Kidney (tissue), 14 donors: ENCODE measurements around the gene ACTRT2. TPM values are rescaled to one million over a fixed set of nuclear protein-coding genes. Genes with fewer than 3 reads are reported as not detected.
A peak's percentile ranks its signal among the peaks of the same experiment; 100 is the strongest.

Experiments used
- DNase-seq, 5 donors: peaks; one replicate each; pipeline ENCODE4 v3.0.0-alpha.2; 2013 to 2020
- FAIRE-seq: peaks from 2 replicates; lab custom pipeline; 2012; peaks lifted over from hg19 to GRCh38; lab: Jason Lieb, UNC
- H3K27ac ChIP-seq, 2 donors: one replicate each; pipeline ENCODE4 v1.7.0; 2013; ENCODE audit warnings: low read depth in 2 of 2, low read length in 2 of 2, inconsistent platforms in 1 of 2
- H3K27me3 ChIP-seq: one replicate; pipeline ENCODE4 v1.7.1; 2013; ENCODE audit warnings: low read length, inconsistent platforms; ENCODE audit not compliant: control insufficient read depth, insufficient read depth
- H3K36me3 ChIP-seq, 3 donors: one replicate each; pipeline versions ENCODE4 v1.7.0 to v1.7.1; 2013; ENCODE audit warnings: low read length in 3 of 3, control low read depth in 1 of 3, inconsistent platforms in 1 of 3; ENCODE audit not compliant: insufficient read depth in 3 of 3, control insufficient read depth in 2 of 3
- H3K4me1 ChIP-seq, 3 donors: one replicate each; pipeline versions ENCODE4 v1.7.0 to v1.7.1; 2013; ENCODE audit warnings: low read length in 3 of 3, inconsistent platforms in 1 of 3, low read depth in 1 of 3; ENCODE audit not compliant: control insufficient read depth in 2 of 3, insufficient read depth in 2 of 3
- H3K4me3 ChIP-seq, 3 donors: one replicate each; pipeline versions ENCODE4 v1.7.0 to v1.8.1; 2013; ENCODE audit warnings: low read length in 3 of 3, control low read depth in 1 of 3, inconsistent platforms in 1 of 3
- H3K9ac ChIP-seq, 3 donors: one replicate each; pipeline versions ENCODE4 v1.7.0 to v1.7.1; 2013; ENCODE audit warnings: low read length in 3 of 3, control low read depth in 1 of 3, inconsistent platforms in 1 of 3
- H3K9me3 ChIP-seq, 3 donors: one replicate each; pipeline versions ENCODE4 v1.7.0 to v1.7.1; 2013; ENCODE audit warnings: low read length in 3 of 3, control low read depth in 1 of 3, inconsistent platforms in 1 of 3; ENCODE audit not compliant: control insufficient read depth in 2 of 3, insufficient read depth in 1 of 3
- intact Hi-C: fragments of 100-400 bp; cut with DNase I; formaldehyde crosslinking; loops from one replicate; pipeline ENCODE4 v1.11.1; 2022
- polyA plus RNA-seq: library from polyadenylated mRNA; stranded (reverse); fragments of 350-450 nt; fragmentation: Illumina TruSeq; extraction: RNeasy Lipid Tissue Mini Kit (QIAGEN cat#74804); gene quantifications from one replicate; pipeline ENCODE4 v1.2.3, GENCODE V29; 2014; ENCODE audit warnings: low read depth, low replicate concordance; ENCODE audit not compliant: insufficient read depth
- total RNA-seq: library from RNA; stranded (reverse); fragmentation: NEBNext Ultra II Directional; extraction: Animal tissue kit (Norgen Biotek cat#: 25700); gene quantifications from one replicate; pipeline ENCODE4 v1.2.1, GENCODE V29; 2021
- TF ChIP-seq, protein P1 (sequence below): IDR thresholded peaks from 3 replicates; pipeline ENCODE4 v1.5.1; 2012; ENCODE audit warnings: mild to moderate bottlenecking, moderate library complexity, borderline replicate concordance; ENCODE audit not compliant: insufficient read depth; ENCODE audit errors: extremely low read depth
- donor health status: control.
- donor health status: control.
- donor health status: control.
- donor health status: control.
- donor health status: control.
- donor health status: DM: yes; HTN: yes; CAD: no.
- donor health status: Normal renal cell carcinoma (clear cell type).

Gene ACTRT2
- total and polyA plus RNA-seq, 2 donors from 2014 or later = not detected

DNA sequence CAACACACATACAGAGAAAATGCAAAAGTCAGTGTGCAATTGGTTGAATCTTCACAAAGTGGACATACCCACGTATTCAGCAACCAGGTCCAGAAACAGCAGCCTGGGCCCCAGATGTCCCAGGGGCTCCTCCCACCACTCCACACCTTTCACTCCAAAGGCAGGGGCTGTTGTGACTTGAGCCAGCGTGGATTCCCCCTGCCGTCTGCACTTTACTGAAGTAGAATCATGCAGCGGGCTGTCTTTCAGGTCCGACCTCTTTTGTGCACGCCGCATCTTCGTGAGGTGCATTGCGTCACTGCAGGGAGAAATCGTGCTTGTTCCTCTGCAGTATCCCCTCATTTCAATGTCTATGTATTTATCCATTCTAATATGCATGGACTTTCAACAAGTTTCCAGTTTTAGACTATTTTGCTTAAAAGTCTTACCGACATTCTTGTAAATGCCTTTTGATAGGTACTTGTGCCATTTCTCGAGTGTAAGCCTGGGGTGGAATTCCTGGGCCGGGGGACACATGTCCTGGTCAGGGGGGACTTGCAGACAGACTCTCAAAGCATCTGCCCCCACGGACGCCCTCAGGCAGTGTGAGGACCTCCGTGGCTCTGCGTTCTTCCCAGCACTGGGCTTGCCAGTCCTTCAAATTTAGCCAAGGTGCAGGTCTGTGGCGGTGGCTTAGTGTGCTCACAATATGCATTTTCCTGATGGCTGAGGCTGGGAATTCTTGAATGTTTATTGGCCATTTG is 29.3 kb upstream of the ACTRT2 start:
- no peak for FAIRE-seq

DNA sequence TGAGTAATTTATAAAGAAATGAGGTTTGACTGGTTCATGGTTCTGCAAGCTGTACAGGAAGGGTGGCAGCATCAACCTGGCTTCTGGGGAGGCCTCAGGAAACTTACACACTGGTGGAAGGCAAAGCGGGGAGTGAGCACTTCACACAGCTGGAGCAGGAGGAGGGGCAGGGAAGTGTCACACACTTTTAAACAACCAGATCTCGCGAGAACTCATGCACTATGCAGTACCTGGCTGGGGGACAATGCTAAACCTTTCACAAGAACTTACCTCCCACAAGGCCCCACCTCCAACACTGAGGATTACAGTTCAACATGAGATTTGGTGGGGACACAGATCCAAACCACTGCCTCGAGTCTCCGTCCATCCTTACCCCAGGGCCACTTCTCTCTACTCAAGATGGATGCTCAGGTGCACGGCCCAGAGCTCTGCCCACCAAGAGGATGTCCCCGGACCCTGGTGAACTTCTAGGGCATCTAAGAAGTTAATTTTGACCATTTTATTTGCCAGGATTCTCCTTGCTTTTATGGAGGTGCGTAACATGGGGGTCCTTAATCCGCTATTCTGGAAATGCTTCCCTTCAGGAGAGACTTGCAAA is 22.7 kb upstream of the ACTRT2 start:
- Histone ChIP-seq H3K4me1 (no peaks in the 10 kb centered on the region), H3K27me3 (no peaks in the 10 kb centered on the region), H3K27ac (no peak overlapping the region), H3K9ac (no peak overlapping the region), H3K4me3 (no peak overlapping the region), H3K36me3 (no peaks in the 10 kb centered on the region), H3K9me3 (peaks cover 0 to 11% (median 0%) of the 10 kb centered on the region in 3 donors)
- FAIRE-seq (no peak), DNase-seq (no peak)
- intact Hi-C loops = no loop called here
- TF ChIP-seq, protein P1, sequence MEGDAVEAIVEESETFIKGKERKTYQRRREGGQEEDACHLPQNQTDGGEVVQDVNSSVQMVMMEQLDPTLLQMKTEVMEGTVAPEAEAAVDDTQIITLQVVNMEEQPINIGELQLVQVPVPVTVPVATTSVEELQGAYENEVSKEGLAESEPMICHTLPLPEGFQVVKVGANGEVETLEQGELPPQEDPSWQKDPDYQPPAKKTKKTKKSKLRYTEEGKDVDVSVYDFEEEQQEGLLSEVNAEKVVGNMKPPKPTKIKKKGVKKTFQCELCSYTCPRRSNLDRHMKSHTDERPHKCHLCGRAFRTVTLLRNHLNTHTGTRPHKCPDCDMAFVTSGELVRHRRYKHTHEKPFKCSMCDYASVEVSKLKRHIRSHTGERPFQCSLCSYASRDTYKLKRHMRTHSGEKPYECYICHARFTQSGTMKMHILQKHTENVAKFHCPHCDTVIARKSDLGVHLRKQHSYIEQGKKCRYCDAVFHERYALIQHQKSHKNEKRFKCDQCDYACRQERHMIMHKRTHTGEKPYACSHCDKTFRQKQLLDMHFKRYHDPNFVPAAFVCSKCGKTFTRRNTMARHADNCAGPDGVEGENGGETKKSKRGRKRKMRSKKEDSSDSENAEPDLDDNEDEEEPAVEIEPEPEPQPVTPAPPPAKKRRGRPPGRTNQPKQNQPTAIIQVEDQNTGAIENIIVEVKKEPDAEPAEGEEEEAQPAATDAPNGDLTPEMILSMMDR = no peak

More for the DNA sequence above, 29.3 kb upstream of the ACTRT2 start:
- intact Hi-C loops = no loop called here
- no peak overlapping the region for H3K27ac ChIP-seq
- H3K9me3 ChIP-seq = peaks cover 0 to 13% (median 0%) of the 10 kb centered on the region in 3 donors
- TF ChIP-seq, protein P1 = no peak
- no peak overlapping the region for H3K9ac ChIP-seq
- H3K4me3 ChIP-seq = no peak overlapping the region
- H3K36me3 ChIP-seq = no peaks in the 10 kb centered on the region
- H3K27me3 ChIP-seq = no peaks in the 10 kb centered on the region
- H3K4me1 ChIP-seq = no peaks in the 10 kb centered on the region
- peak in 2 of 5 donors; percentile 19 to 40 for DNase-seq

DNA sequence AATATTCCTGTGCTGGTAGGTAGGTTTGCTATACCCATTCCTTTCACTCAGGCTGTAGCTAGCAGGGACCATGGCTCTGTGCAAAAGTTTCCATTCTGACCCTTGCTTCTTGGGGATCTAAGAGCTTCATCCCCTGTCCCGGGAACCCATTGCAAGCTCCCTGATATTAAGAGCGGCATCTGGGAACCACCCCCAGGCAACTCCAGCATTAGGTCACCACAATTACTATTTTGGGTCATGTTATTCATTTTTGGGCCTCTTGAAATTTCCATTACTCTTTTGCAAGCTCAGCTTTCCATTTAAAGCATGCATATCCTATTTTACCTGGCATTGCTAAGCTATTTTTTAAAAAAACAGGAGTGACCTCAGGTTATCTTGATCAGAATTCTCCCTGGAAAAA is 22.1 kb upstream of the ACTRT2 start:
- H3K27ac ChIP-seq = no peak overlapping the region
- peaks cover 0 to 6% (median 0%) of the 10 kb centered on the region in 3 donors for H3K9me3 ChIP-seq
- FAIRE-seq (no peak), DNase-seq (no peak)
- intact Hi-C loops = no loop called here
- H3K36me3 ChIP-seq = no peaks in the 10 kb centered on the region
- H3K9ac ChIP-seq = no peak overlapping the region
- TF ChIP-seq, protein P1 = no peak
- H3K4me1 ChIP-seq = no peaks in the 10 kb centered on the region
- H3K27me3 ChIP-seq = no peaks in the 10 kb centered on the region
- H3K4me3 ChIP-seq = no peak overlapping the region
